Mucosa of rectum (tissue), 2 donors: ENCODE data around the gene CDKN2D.
"Not testable (repeated sequence)": the region's sequence is repeated elsewhere in the genome, so short reads cannot be mapped to it uniquely, and the experiment has no call there.

Experiments
- H3K27ac ChIP-seq, 2 donors: one replicate each; pipeline ENCODE4 v1.7.0; 2013; ENCODE audit warnings: inconsistent platforms in 2 of 2, low read depth in 2 of 2, low read length in 2 of 2
- H3K27me3 ChIP-seq, 2 donors: one replicate each; pipeline ENCODE4 v1.7.0; 2013; ENCODE audit warnings: low read length in 2 of 2; ENCODE audit not compliant: control insufficient read depth in 2 of 2, insufficient read depth in 2 of 2
- H3K36me3 ChIP-seq, 2 donors: one replicate each; pipeline ENCODE4 v1.7.0; 2013; ENCODE audit warnings: low read length in 2 of 2; ENCODE audit not compliant: control insufficient read depth in 2 of 2, insufficient read depth in 2 of 2
- H3K4me1 ChIP-seq, 2 donors: one replicate each; pipeline ENCODE4 v1.7.0; 2013; ENCODE audit warnings: low read length in 2 of 2, mild to moderate bottlenecking in 1 of 2; ENCODE audit not compliant: control insufficient read depth in 2 of 2, insufficient read depth in 2 of 2
- H3K4me3 ChIP-seq, 2 donors: one replicate each; pipeline ENCODE4 v1.7.0; 2013; ENCODE audit warnings: low read length in 2 of 2
- H3K9ac ChIP-seq, 2 donors: one replicate each; pipeline ENCODE4 v1.7.0; 2013; ENCODE audit warnings: low read length in 2 of 2, low read depth in 1 of 2, mild to moderate bottlenecking in 1 of 2
- H3K9me3 ChIP-seq, 2 donors: one replicate each; pipeline ENCODE4 v1.7.0; 2013; ENCODE audit warnings: low read length in 2 of 2; ENCODE audit not compliant: control insufficient read depth in 2 of 2
- donor health status: healthy.
- donor health status: Normal muscosa, but diverticular disease.

CDKN2D gene

DNA sequence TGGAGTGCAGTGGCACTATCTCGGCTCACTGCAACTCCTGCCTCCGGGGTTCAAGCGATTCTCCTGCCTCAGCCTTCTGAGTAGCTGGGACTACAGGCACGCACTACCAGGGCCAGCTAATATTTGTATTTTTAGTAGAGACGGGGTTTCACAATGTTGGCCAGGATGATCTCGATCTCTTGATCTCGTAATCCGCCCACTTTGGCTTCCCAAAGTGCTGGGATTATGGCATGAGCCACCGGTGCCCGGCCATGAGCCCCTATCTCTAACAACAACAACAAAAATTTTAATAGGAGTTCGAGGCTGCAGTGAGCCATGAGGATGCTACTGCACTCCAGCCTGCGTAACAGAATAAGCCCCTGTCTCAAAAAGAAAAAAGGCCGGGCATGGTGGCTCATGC lies 13.3 kb upstream of the CDKN2D start:
- no peak overlapping the region for H3K9ac ChIP-seq
- H3K4me3 ChIP-seq: no peak overlapping the region
- H3K4me1 ChIP-seq: peaks cover 0 to 3% of the 10 kb centered on the region in 2 donors
- peaks cover 18 to 29% of the 10 kb centered on the region in 2 donors for H3K36me3 ChIP-seq
- H3K27ac ChIP-seq: no peak overlapping the region
- no peaks in the 10 kb centered on the region for H3K9me3 ChIP-seq
- no peaks in the 10 kb centered on the region for H3K27me3 ChIP-seq

DNA sequence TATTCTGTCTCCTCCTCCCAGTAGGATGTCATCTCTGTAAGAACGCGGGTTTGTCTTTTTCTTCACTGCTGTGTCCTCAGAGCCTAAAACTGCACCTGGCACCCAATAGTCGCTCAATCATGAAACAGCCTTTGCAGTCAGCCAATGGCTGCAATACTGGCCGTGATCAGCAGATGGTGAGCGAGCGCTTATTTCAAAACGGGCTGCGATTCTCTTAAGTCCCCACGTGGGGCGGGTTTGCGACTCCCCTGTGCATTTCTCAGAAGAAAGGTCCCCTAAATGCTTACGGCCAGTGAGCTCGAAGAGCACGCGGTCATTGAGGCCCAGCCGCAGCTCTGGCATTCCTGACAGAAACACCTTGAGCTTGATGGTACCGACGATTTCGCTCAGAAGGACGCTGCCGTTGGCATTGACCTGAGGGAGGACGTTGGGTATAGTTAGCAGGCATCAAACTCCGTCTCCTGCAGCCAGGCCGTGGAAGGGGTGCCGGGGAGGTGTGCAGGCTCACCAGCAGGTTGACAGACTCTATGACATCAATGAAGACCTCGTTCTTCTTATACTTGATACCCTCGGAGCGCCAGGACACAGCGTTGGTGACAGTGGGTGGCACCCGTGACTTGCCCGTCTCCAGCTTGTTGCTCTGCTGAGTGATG lies 12.3 kb upstream of the CDKN2D start:
- H3K9ac ChIP-seq: no peak overlapping the region
- H3K9me3 ChIP-seq: no peaks in the 10 kb centered on the region
- no peaks in the 10 kb centered on the region for H3K27me3 ChIP-seq
- peaks cover 0 to 3% of the 10 kb centered on the region in 2 donors for H3K4me1 ChIP-seq
- H3K27ac ChIP-seq: no peak overlapping the region
- peak overlapping the region in 1 of 2 donors; percentile 50 for H3K4me3 ChIP-seq
- H3K36me3 ChIP-seq: peaks cover 18 to 29% of the 10 kb centered on the region in 2 donors

DNA sequence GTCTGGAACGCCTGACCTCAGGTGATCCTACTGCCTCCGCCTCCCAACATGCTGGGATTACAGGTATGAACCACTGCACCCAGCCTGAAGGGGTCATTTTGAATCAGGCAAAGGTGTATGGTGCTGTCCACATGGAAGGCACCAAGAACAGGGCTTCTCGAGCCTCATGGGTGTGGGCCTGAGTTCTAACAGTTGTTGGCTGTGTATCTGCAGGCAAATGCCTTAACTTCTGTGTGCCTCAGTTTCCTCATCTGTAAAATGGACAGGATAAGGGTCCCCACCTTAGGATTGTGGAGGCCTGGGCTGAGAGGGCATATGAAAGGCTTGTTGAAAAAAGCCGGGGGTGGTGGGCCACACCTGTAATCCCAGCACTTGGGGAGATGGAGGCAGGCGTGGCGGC lies 9.2 kb upstream of the CDKN2D start:
- Histone ChIP-seq H3K4me1 (peaks cover 0 to 3% of the 10 kb centered on the region in 2 donors), H3K36me3 (peaks cover 15 to 22% of the 10 kb centered on the region in 2 donors), H3K27me3 (no peaks in the 10 kb centered on the region)

DNA sequence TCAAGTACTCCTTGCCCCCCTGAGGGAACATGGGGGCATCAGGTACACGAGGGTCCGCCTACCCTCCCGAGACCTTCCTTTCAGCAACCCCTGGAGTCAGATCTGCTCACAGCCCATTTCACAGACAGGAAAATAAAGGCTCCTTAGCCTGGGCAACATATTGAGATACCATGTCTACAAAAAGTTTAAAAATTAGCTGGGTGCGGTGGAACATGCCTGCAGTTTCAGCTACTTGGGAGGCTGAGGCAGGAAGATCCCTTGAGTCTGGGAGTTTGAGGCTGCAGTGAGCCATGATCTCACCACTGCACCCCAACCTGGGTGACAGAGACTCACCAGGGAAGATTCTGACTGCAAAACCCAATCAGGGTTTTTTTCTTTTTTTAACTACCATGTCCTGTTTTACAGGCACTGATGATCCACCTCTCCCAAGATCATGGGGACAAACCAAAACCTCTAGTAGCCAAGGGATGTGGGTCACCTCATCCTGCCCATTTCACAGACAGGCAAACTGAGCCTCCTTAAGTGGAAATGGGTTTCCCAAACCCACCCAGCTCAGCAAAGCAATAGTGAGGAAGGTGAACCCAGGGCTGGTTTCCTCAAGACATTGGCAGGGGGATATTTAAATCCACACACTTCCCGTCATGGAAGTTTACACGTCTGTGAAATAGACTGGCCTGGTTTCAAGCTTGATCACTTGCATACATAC lies 6.4 kb upstream of the CDKN2D start:
- H3K36me3 ChIP-seq: peaks cover 7 to 11% of the 10 kb centered on the region in 2 donors
- no peak overlapping the region for H3K27ac ChIP-seq
- no peaks in the 10 kb centered on the region for H3K4me1 ChIP-seq
- H3K9ac ChIP-seq: no peak overlapping the region
- H3K27me3 ChIP-seq: no peaks in the 10 kb centered on the region
- H3K9me3 ChIP-seq: no peaks in the 10 kb centered on the region
- H3K4me3 ChIP-seq: no peak overlapping the region

More for the DNA sequence above, 9.2 kb upstream of the CDKN2D start:
- no peak overlapping the region for H3K4me3 ChIP-seq
- no peaks in the 10 kb centered on the region for H3K9me3 ChIP-seq
- no peak overlapping the region for H3K27ac ChIP-seq
- no peak overlapping the region for H3K9ac ChIP-seq

DNA sequence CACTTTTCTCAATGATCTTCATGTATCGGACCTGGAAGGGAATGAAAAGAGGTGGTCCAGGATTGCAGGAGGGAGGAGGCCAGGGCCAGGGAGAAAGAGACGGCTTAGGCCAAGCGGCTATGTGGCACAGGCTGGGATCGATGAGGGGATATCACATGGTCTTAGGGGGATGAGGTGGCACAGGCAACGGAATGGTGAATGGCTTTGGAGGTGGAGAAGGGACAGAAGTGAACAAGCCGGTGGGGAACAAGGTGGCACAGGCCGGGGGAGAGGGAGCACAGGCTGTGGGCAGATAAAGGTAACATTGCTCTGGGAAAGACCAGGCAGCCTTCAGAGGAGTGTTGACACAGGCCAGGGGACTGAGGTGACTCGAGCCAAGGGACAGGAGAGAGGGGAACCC lies 5.7 kb upstream of the CDKN2D start:
- Histone ChIP-seq H3K27ac (no peak overlapping the region), H3K9ac (no peak overlapping the region), H3K36me3 (peaks cover 7 to 8% of the 10 kb centered on the region in 2 donors), H3K4me3 (no peak overlapping the region), H3K4me1 (peaks cover 2% of the 10 kb centered on the region in 2 donors), H3K27me3 (no peaks in the 10 kb centered on the region), H3K9me3 (no peaks in the 10 kb centered on the region)

DNA sequence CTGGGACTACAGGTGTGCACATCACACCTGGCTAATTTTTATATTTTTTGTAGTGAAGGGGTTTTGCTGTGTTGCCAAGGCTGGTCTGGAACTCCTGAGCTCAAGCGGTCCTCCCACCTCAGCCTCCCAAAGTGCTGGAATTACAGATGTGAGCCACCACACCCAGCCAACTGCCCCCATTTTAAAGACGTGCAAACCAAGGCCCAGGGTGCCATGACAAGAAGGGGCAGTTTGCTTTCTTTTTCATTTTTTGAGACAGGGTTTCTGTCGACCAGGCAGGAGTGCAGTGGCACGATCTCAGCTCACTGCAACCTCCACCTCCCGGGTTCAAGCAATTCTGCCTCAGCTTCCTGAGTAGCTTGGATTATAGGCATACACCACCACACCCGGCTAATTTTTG lies 5.0 kb upstream of the CDKN2D start:
- not testable (repeated sequence) for H3K4me3 ChIP-seq, H3K27me3 ChIP-seq, H3K27ac ChIP-seq, H3K36me3 ChIP-seq, H3K4me1 ChIP-seq, H3K9ac ChIP-seq, H3K9me3 ChIP-seq

DNA sequence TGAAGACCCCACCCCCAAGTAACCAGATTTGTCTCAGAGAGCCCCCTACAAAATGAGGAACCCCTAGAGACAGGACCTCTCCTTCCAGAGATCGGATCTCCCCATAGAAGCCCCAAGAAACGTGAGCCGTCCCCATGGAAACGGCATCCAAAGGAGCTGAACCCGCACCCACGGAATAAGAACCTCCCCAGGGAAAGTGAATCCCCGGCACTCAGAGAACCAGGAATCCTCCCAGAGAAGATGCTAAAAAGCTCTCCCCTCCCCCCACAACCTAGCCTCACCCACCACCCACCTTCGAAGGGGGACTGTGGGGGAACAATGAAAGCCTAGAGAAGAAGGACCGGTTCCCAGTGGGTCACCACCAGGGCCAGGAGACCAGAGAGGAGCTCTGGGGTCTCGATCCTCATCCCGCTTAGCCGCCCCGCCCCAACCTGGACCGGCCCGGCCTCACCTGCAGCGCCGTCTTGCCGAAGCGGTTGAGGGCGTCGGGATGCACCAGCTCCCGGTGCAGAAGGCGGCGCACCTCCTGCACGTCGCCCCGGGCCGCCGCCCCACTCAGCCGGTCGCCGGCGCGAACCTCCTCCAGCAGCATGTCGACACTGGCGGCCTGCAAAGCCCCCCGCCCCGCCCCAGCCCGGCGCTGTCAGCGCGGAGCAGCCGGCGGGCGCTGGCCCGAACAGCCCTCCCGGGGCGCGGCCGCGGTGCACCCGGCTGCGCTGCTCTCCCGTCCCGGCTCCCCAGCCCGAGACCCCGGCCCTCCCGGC lies 535 bp downstream of the CDKN2D start:
- Histone ChIP-seq H3K9ac (peak overlapping the region; percentile 47 to 75), H3K27me3 (no peaks in the 10 kb centered on the region), H3K36me3 (no peaks in the 10 kb centered on the region), H3K9me3 (no peaks in the 10 kb centered on the region), H3K27ac (peak overlapping the region; percentile 71 to 86), H3K4me3 (peak overlapping the region; percentile 64 to 74), H3K4me1 (peaks cover 35 to 38% of the 10 kb centered on the region in 2 donors)

DNA sequence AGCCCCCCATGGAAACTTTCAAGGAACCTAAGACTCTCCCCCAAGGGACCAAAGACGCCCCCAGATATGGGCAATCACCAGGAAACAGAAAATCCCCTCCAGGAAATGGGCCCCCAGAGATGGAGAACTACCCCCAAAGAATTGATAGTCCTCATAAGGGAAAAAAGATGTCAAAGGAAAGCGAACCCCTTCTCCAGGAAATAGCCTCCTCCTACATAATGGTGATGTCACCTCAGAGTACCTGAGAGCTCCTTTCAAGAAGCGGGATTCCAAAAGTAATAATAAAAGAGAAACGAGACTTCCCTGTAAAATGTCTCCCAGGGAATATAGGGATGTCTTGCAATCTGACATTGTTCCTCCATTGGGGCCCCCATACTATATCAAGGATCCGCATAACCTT lies 1.1 kb downstream of the CDKN2D start:
- peak overlapping the region; percentile 64 to 74 for H3K4me3 ChIP-seq
- peak overlapping the region in 1 of 2 donors; percentile 75 for H3K9ac ChIP-seq
- no peaks in the 10 kb centered on the region for H3K36me3 ChIP-seq
- no peaks in the 10 kb centered on the region for H3K9me3 ChIP-seq
- peaks cover 35 to 38% of the 10 kb centered on the region in 2 donors for H3K4me1 ChIP-seq
- H3K27ac ChIP-seq: peak overlapping the region in 1 of 2 donors; percentile 86
- H3K27me3 ChIP-seq: no peaks in the 10 kb centered on the region

DNA sequence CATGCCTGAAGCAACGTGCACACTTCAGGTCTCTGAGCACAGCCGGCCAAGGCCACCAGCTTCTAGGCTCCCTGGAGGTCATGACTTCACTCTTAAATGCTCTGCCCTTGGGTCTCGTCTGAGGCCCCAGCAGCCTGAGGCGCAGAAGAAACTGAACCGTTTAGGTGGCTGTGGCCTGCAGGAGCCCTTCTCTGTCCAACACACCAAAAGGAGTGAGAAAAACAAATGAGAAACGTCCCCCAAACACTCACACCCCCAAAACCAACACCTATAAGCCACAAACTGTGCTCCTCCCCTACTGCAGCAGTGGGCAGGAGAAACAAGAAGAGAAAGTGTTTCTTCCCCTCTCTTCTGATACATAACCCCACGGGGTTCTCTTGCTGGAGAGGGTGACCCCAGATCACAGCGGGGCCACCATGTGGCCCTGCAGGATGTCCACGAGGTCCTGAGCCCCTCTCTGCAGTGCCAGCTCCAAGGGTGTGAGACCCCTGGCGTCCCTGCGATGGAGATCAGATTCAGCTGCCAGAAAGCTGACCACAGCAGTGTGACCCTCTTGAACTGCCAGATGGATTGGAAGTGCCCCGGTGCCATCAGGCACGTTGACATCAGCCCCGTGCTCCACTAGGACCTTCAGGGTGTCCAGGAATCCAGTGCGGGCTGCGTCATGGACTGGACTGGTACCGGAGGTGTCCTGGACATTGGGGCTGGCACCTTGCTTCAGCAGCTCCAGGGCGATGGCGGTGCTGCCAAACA lies 1.9 kb downstream of the CDKN2D start:
- peak overlapping the region; percentile 70 for H3K9ac ChIP-seq

More for the DNA sequence above, 1.9 kb downstream of the CDKN2D start:
- Histone ChIP-seq H3K4me3 (peak overlapping the region in 1 of 2 donors; percentile 74), H3K36me3 (no peaks in the 10 kb centered on the region), H3K27me3 (no peaks in the 10 kb centered on the region), H3K9me3 (no peaks in the 10 kb centered on the region), H3K4me1 (peaks cover 35 to 38% of the 10 kb centered on the region in 2 donors), H3K27ac (peak overlapping the region; percentile 79 to 86)
